ENCODE results near the gene NCR3LG1. TPM values are rescaled to one million over a fixed set of nuclear protein-coding genes. Genes with fewer than 3 reads are reported as not detected.

The NCR3LG1 gene
- total and polyA plus RNA-seq, 2 of the 4 experiments (the other 2 are of a cell fraction) = 1.7 to 4.1 TPM

DNA sequence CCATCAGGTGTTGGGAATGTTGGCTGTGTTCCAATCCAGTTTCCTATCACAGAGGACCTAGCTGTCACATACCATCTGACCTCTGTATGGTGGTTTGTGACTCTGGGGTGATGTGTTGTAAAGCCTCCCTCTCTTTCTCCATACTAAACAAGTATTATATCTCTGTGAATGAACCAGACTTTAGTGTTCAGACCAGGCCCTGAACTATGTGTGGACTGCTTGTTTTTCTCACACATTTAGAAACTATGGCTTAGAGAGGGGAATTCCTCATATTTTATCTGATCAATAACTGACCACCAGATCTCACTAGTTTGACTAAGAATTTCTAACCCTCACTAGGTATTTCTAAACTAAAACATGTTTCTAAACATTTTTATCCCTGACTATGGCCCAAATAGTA lies 17.5 kb downstream of the NCR3LG1 start:
- H3K36me3 ChIP-seq (ENCODE audit: control insufficient read depth, insufficient read depth, low read length) = peaks cover 41% of the 10 kb centered on the region
- H3K4me2 ChIP-seq (ENCODE audit: low read depth, low read length) = no peak overlapping the region
- no peak overlapping the region for H2BK15ac ChIP-seq (ENCODE audit: low read depth, low read length)
- H4K20me1 ChIP-seq (ENCODE audit: insufficient read depth, low read length) = no peaks in the 10 kb centered on the region
- CTCF ChIA-PET = interaction anchor here (0.9 kb wide), 1 partner anchor 10 kb away, joined by 3 read pairs; no protein-coding TSS in a partner anchor
- no peak overlapping the region for H2AK5ac ChIP-seq (ENCODE audit: low read depth, low read length)
- H3K27me3 ChIP-seq (ENCODE audit: control insufficient read depth, insufficient read depth, low read length) = no peaks in the 10 kb centered on the region
- H2AK9ac ChIP-seq (replicated peaks; ENCODE audit: low read depth, low read length, poor library complexity) = no peak overlapping the region
- no peak overlapping the region for H3K4ac ChIP-seq (ENCODE audit: low read depth, low read length)
- dilution Hi-C loops (cut with HindIII; ENCODE audit: low sequenced_read_pairs, unreplicated experiment) = no loop called here
- DNase-seq (no peak), ATAC-seq (ENCODE audit: low read depth) (no peak)
- no peak overlapping the region for H4K91ac ChIP-seq (ENCODE audit: insufficient read depth, low read depth, low read length)
- H3K4me3 ChIP-seq (ENCODE audit: insufficient read depth, low read depth, low read length) = no peak overlapping the region
- BruUV-seq (replicated peaks) = no TSS peak
- no peak overlapping the region for H3K23ac ChIP-seq (ENCODE audit: low read depth, low read length)
- H2BK120ac ChIP-seq (ENCODE audit: low read depth, low read length) = no peak overlapping the region
- in situ Hi-C loops (cut with MboI; ENCODE audit: low sequenced_read_pairs) = no loop called here
- H3K14ac ChIP-seq (replicated peaks; ENCODE audit: low read depth, low read length) = no peak overlapping the region
- H3K79me1 ChIP-seq (ENCODE audit: low read depth in 1 of 2, low read length in 2 of 2) = no peaks in the 10 kb centered on the region
- H3K9me3 ChIP-seq (ENCODE audit: control insufficient read depth, insufficient read depth, low read length) = peaks cover 47% of the 10 kb centered on the region
- TF ChIP-seq, protein P1, sequence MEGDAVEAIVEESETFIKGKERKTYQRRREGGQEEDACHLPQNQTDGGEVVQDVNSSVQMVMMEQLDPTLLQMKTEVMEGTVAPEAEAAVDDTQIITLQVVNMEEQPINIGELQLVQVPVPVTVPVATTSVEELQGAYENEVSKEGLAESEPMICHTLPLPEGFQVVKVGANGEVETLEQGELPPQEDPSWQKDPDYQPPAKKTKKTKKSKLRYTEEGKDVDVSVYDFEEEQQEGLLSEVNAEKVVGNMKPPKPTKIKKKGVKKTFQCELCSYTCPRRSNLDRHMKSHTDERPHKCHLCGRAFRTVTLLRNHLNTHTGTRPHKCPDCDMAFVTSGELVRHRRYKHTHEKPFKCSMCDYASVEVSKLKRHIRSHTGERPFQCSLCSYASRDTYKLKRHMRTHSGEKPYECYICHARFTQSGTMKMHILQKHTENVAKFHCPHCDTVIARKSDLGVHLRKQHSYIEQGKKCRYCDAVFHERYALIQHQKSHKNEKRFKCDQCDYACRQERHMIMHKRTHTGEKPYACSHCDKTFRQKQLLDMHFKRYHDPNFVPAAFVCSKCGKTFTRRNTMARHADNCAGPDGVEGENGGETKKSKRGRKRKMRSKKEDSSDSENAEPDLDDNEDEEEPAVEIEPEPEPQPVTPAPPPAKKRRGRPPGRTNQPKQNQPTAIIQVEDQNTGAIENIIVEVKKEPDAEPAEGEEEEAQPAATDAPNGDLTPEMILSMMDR (conservative IDR thresholded peaks at IDR 0.05; ENCODE audit: low read depth, low read length) = no peak
- TF ChIP-seq BHLHE40 (IDR thresholded peaks at IDR 0.05; ENCODE audit: low read depth, low read length) (no peak), NFE2L2 (IDR thresholded peaks at IDR 0.05; ENCODE audit: low read depth, low read length) (no peak), MAZ (IDR thresholded peaks at IDR 0.05; ENCODE audit: borderline replicate concordance, low read depth, low read length) (no peak), RFX5 (IDR thresholded peaks at IDR 0.05; ENCODE audit: low read depth, low read length) (no peak), RCOR1 (IDR thresholded peaks at IDR 0.05; ENCODE audit: insufficient replicate concordance, low read length) (no peak), FOS (IDR thresholded peaks at IDR 0.05; ENCODE audit: low read depth, low read length) (no peak), POLR2A (IDR thresholded peaks at IDR 0.05; ENCODE audit: low read depth, low read length) (no peak), RAD21 (IDR thresholded peaks at IDR 0.05; ENCODE audit: low read length) (no peak), MAFK (IDR thresholded peaks at IDR 0.05; ENCODE audit: low read depth, low read length) (no peak), SMC3 (IDR thresholded peaks at IDR 0.05; ENCODE audit: low read depth, low read length) (no peak), CEBPB (IDR thresholded peaks at IDR 0.05; ENCODE audit: low read depth, low read length) (no peak)
- TF ChIP-seq, protein P2, sequence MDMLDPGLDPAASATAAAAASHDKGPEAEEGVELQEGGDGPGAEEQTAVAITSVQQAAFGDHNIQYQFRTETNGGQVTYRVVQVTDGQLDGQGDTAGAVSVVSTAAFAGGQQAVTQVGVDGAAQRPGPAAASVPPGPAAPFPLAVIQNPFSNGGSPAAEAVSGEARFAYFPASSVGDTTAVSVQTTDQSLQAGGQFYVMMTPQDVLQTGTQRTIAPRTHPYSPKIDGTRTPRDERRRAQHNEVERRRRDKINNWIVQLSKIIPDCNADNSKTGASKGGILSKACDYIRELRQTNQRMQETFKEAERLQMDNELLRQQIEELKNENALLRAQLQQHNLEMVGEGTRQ (IDR thresholded peaks at IDR 0.05; ENCODE audit: low read depth, low read length) = no peak
- TF ChIP-seq, protein P3, sequence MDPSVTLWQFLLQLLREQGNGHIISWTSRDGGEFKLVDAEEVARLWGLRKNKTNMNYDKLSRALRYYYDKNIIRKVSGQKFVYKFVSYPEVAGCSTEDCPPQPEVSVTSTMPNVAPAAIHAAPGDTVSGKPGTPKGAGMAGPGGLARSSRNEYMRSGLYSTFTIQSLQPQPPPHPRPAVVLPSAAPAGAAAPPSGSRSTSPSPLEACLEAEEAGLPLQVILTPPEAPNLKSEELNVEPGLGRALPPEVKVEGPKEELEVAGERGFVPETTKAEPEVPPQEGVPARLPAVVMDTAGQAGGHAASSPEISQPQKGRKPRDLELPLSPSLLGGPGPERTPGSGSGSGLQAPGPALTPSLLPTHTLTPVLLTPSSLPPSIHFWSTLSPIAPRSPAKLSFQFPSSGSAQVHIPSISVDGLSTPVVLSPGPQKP (IDR thresholded peaks at IDR 0.05; ENCODE audit: borderline replicate concordance, low read depth, low read length) = no peak
- no peak overlapping the region for H3K56ac ChIP-seq (ENCODE audit: extremely low read depth, insufficient read depth, low read length)
- no peak overlapping the region for H3K9ac ChIP-seq (ENCODE audit: low read depth, low read length)
- H2BK20ac ChIP-seq (ENCODE audit: low read depth, low read length) = no peak overlapping the region
- no peak overlapping the region for H4K8ac ChIP-seq (ENCODE audit: low read depth in 2 of 2, low read length in 2 of 2)
- no peaks in the 10 kb centered on the region for H3K9me1 ChIP-seq (ENCODE audit: insufficient read depth, low read length)
- no peak overlapping the region for H3K27ac ChIP-seq (ENCODE audit: insufficient read depth, low read length)
- no peaks in the 10 kb centered on the region for H3K4me1 ChIP-seq (ENCODE audit: control insufficient read depth, insufficient read depth, low read length)
- intact Hi-C loops (cut with micrococcal nuclease) = no loop called here
- H3K18ac ChIP-seq (ENCODE audit: low read depth, low read length) = no peak overlapping the region
- no peak overlapping the region for H2BK5ac ChIP-seq (ENCODE audit: low read depth, low read length, poor library complexity, severe bottlenecking)
- H2AFZ ChIP-seq (replicated peaks; ENCODE audit: low read length, poor library complexity) = no peak overlapping the region
- POLR2A ChIA-PET (ENCODE audit: unreplicated experiment) = no interaction called here
- H4K5ac ChIP-seq (ENCODE audit: low read depth, low read length) = no peak overlapping the region
